K562 (cell line): ENCODE data around the gene MAN2A1. TPM values are rescaled to one million over a fixed set of nuclear protein-coding genes. Genes with fewer than 3 reads are reported as not detected.

ENCODE experiments used
- DPF2 ChIP-seq: fragments of 450-650 bp; IDR thresholded peaks from 2 replicates; pipeline ENCODE4 v1.6.1; 2016
- FOSL1 ChIP-seq: fragments of 200-800 bp; sonication (Bioruptor generic); conservative IDR thresholded peaks from 2 replicates; pipeline ENCODE4 v1.6.1; 2016; ENCODE audit warnings: missing genetic modification characterization, missing compliant biosample characterization
- GABPA ChIP-seq: fragments of 200-800 bp; sonication (Bioruptor generic); conservative IDR thresholded peaks from 2 replicates; pipeline ENCODE4 v1.6.1; 2016; ENCODE audit warnings: low read depth, missing genetic modification characterization, missing compliant biosample characterization
- GATA2 ChIP-seq: sonication (generic); formaldehyde crosslinking; IDR thresholded peaks from 2 replicates; pipeline ENCODE4 v1.4.0; 2020; ENCODE audit warnings: mild to moderate bottlenecking, missing genetic modification reagents
- HNRNPK ChIP-seq: fragments of 200-400 bp; formaldehyde crosslinking; IDR thresholded peaks from one replicate; pipeline ENCODE4 v1.6.1; 2018; ENCODE audit warnings: mild to moderate bottlenecking, low read depth, low read length; ENCODE audit not compliant: poor library complexity, severe bottlenecking
- LCOR ChIP-seq: sonication (generic); formaldehyde crosslinking; IDR thresholded peaks from 2 replicates; pipeline ENCODE4 v1.8.0; 2022; ENCODE audit warnings: mild to moderate bottlenecking, missing genetic modification reagents
- MAZ ChIP-seq, 2 experiments: fragments of 450-650 bp in 1 of 2; sonication (generic) in 1 of 2; formaldehyde crosslinking; IDR thresholded peaks in 1 of 2; conservative IDR thresholded peaks in 1 of 2; 2 replicates each; pipeline versions ENCODE4 v1.4.0 to v1.5.0; 2020; ENCODE audit warnings: mild to moderate bottlenecking in 1 of 2, missing genetic modification reagents in 1 of 2
- NR3C1 ChIP-seq: sonication (generic); formaldehyde crosslinking; IDR thresholded peaks from 2 replicates; pipeline ENCODE4 v1.8.1; 2022; ENCODE audit warnings: missing genetic modification reagents
- PBX2 ChIP-seq, 2 experiments: IDR thresholded peaks in 1 of 2; conservative IDR thresholded peaks in 1 of 2; 2 replicates each; pipeline ENCODE4 v1.6.1; 2016; ENCODE audit warnings: low read depth in 2 of 2, mild to moderate bottlenecking in 1 of 2, missing compliant biosample characterization in 1 of 2, missing genetic modification characterization in 1 of 2, moderate library complexity in 1 of 2
- POLR2B ChIP-seq: fragments of 450-650 bp; IDR thresholded peaks from 2 replicates; pipeline ENCODE4 v1.6.1; 2018; ENCODE audit warnings: low read depth; ENCODE audit not compliant: partially characterized antibody
- POLR2G ChIP-seq: fragments of 200-400 bp; formaldehyde crosslinking; IDR thresholded peaks from 2 replicates; pipeline ENCODE4 v1.6.1; 2017; ENCODE audit warnings: low read depth, mild to moderate bottlenecking, antibody characterized with exemption, low read length, moderate library complexity
- PTBP1 ChIP-seq: fragments of 200-400 bp; formaldehyde crosslinking; IDR thresholded peaks from 2 replicates; pipeline ENCODE4 v1.6.1; 2017; ENCODE audit warnings: low read depth, low read length
- SAP30 ChIP-seq: fragments of 200-600 bp; sonication (generic); IDR thresholded peaks from 2 replicates; pipeline ENCODE4 v1.6.1; 2012; ENCODE audit warnings: borderline replicate concordance, low read depth, mild to moderate bottlenecking, moderate library complexity, low read length, control low read depth, inconsistent platforms; ENCODE audit not compliant: insufficient read depth, poor library complexity, severe bottlenecking
- SETDB1 ChIP-seq: IDR thresholded peaks from one replicate; pipeline ENCODE4 v1.6.1; 2012; ENCODE audit warnings: low read length, control low read depth, inconsistent platforms
- SIRT6 ChIP-seq: IDR thresholded peaks from one replicate; pipeline ENCODE4 v1.6.1; 2012; ENCODE audit warnings: low read depth, mild to moderate bottlenecking, control low read depth, inconsistent platforms, low read length, moderate library complexity
- VEZF1 ChIP-seq: fragments of 200-800 bp; sonication (Bioruptor generic); IDR thresholded peaks from 2 replicates; pipeline ENCODE4 v1.6.1; 2017; ENCODE audit warnings: missing genetic modification characterization, missing compliant biosample characterization
- ZFPM2 ChIP-seq: fragments of 250-450 bp; sonication (Bioruptor Pico); IDR thresholded peaks from 2 replicates; pipeline ENCODE4 v1.5.1; 2022; ENCODE audit warnings: mild to moderate bottlenecking
- ZNF224 ChIP-seq: sonication (generic); formaldehyde crosslinking; IDR thresholded peaks from 2 replicates; pipeline ENCODE4 v1.8.0; 2022; ENCODE audit warnings: mild to moderate bottlenecking, missing genetic modification reagents
- ZNF316 ChIP-seq: fragments of 450-650 bp; IDR thresholded peaks from 2 replicates; pipeline ENCODE4 v1.6.1; 2016
- ZNF431 ChIP-seq: sonication (generic); formaldehyde crosslinking; IDR thresholded peaks from 2 replicates; pipeline ENCODE4 v1.8.0; 2022; ENCODE audit warnings: mild to moderate bottlenecking, missing genetic modification reagents
- ZNF740 ChIP-seq, 3 experiments: fragments of 200-800 bp in 1 of 3; sonication (Bioruptor generic) in 1 of 3; sonication (generic) in 1 of 3; formaldehyde crosslinking in 1 of 3; IDR thresholded peaks; 2 replicates each; pipeline versions ENCODE4 v1.6.1 to v1.8.0; 2016 to 2022; ENCODE audit warnings: mild to moderate bottlenecking in 2 of 3, missing compliant biosample characterization in 2 of 3, missing genetic modification characterization in 2 of 3, missing genetic modification reagents in 1 of 3
- polyA plus RNA-seq, 8 experiments: library from polyadenylated mRNA; depleted of rRNA in 4 of 8; stranded (reverse) in 5 of 8; unstranded in 3 of 8; fragments of >200 nt; fragmentation: Nextera tagmentation in 2 of 8; fragmentation: Illumina TruSeq in 1 of 8; extraction: Ambion mirVana in 2 of 8; extraction: Trizol in 1 of 8; gene quantifications; 2 replicates each; pipeline versions ENCODE4 v1.2.1 to v1.2.3, GENCODE V29; 2011 to 2014; ENCODE audit warnings: inconsistent platforms in 1 of 8, missing spikeins in 1 of 8
- total RNA-seq, 7 experiments: library from RNA; depleted of rRNA in 6 of 7; stranded (reverse); fragments of >200 nt in 6 of 7; fragmentation: Illumina TruSeq in 2 of 7; extraction: Trizol in 2 of 7; gene quantifications; 2 replicates each; pipeline versions ENCODE4 v1.2.1 to v1.2.3, GENCODE V29; 2011 to 2021; ENCODE audit warnings: low replicate concordance in 1 of 7

Gene MAN2A1
- total and polyA plus RNA-seq, 9 of the 15 experiments (the other 6 are each of a cell fraction or from before 2014, with no cell fraction given): 5.2 to 32.0 (median 19.8) TPM

- TF ChIP-seq PBX2 (CRISPR knock-in tag; IDR thresholded peaks at IDR 0.05; ENCODE audit: low read depth) (no peak), PBX2 (tag; conservative IDR thresholded peaks at IDR 0.05; ENCODE audit: low read depth) (no peak), ZNF316 (no peak), ZNF431 (CRISPR knock-in tag) (no peak), NR3C1 (CRISPR knock-in tag) (no peak), SIRT6 (no peak), SETDB1 (no peak), LCOR (CRISPR knock-in tag) (no peak), GABPA (tag) (peak; percentile 62), MAZ (CRISPR knock-in tag; conservative IDR thresholded peaks at IDR 0.05 in 1 of 2, IDR thresholded peaks at IDR 0.05 in 1 of 2) (peak; percentile 62 to 84; a peak in 3 of 4 replicates), PTBP1 (no peak), FOSL1 (tag) (peak; percentile 48; the same call in 1 of the 2 replicates), GATA2 (CRISPR knock-in tag) (no peak), HNRNPK (no peak), ZNF740 (CRISPR knock-in tag; IDR thresholded peaks at IDR 0.05) (peak; percentile 70), ZNF740 (tag; IDR thresholded peaks at IDR 0.05) (peak in 1 of 2 experiments; percentile 18; a peak in 1 of 4 replicates), ZNF224 (CRISPR knock-in tag) (no peak), POLR2B (peak; percentile 75), POLR2G (peak; percentile 92), SAP30 (peak; percentile 64), ZFPM2 (CRISPR knock-in tag) (0 out of 2 replicates have a peak, but pooled peaks have one; percentile 7), DPF2 (peak; percentile 29; the same call in 1 of the 2 replicates), VEZF1 (peak; percentile 83)
Observed at GRCh38 chr5:109688970-109689739, 572 bp upstream of the MAN2A1 start (continued).
